NCI-H345 treated with DMSO at 0.1 percent for 48 hours (cell line): Measurements from ENCODE around the gene TCIRG1.

ENCODE experiments used
- DNase-seq: peaks from one replicate; lab custom pipeline; 2025; ENCODE audit not compliant: unreplicated experiment; lab: John Stamatoyannopoulos, UW

Gene TCIRG1

GRCh38 chr11:68036141-68036716 is 2.6 kb upstream of the TCIRG1 start:
- DNase-seq, result no peak

- no peak for DNase-seq
Measured at GRCh38 chr11:68036717-68037239, 2.0 kb upstream of the TCIRG1 start.

- no peak for DNase-seq
Measured at GRCh38 chr11:68037411-68038225, 1.2 kb upstream of the TCIRG1 start.

GRCh38 chr11:68038226-68038717 is 553 bp upstream of the TCIRG1 start:
- DNase-seq, result no peak

GRCh38 chr11:68039526-68040086 is 781 bp downstream of the TCIRG1 start:
- no peak for DNase-seq

- no peak for DNase-seq
Measured at GRCh38 chr11:68040101-68040956, 1.5 kb downstream of the TCIRG1 start.

- DNase-seq, result no peak
Measured at GRCh38 chr11:68040957-68041591, 2.2 kb downstream of the TCIRG1 start.

GRCh38 chr11:68041617-68042218 is 2.9 kb downstream of the TCIRG1 start:
- no peak for DNase-seq

GRCh38 chr11:68042219-68043028 is 3.6 kb downstream of the TCIRG1 start:
- DNase-seq, result no peak

- no peak for DNase-seq
Measured at GRCh38 chr11:68043029-68043348, 4.2 kb downstream of the TCIRG1 start.

GRCh38 chr11:68043349-68044144 is 4.7 kb downstream of the TCIRG1 start:
- peak; percentile 31 for DNase-seq

GRCh38 chr11:68044145-68044813 is 5.5 kb downstream of the TCIRG1 start:
- peak; percentile 56 for DNase-seq

GRCh38 chr11:68044898-68045351 is 6.1 kb downstream of the TCIRG1 start:
- DNase-seq, result no peak

- DNase-seq, result no peak
Measured at GRCh38 chr11:68047437-68048290, 8.8 kb downstream of the TCIRG1 start.

GRCh38 chr11:68048681-68049508 is 10.1 kb downstream of the TCIRG1 start:
- DNase-seq, result no peak
